GM18507 (cell line): Measurements from ENCODE around the gene B3GALNT1.

Experiments used
- DNase-seq: peaks from one replicate; pipeline ENCODE4 v3.0.0; 2011; ENCODE audit warnings: low read depth; ENCODE audit not compliant: insufficient read length; ENCODE audit errors: extremely low spot score
- FAIRE-seq: peaks from 2 replicates; lab custom pipeline; 2011; peaks lifted over from hg19 to GRCh38; lab: Jason Lieb, UNC

The B3GALNT1 gene

GRCh38 chr3:161083131-161083530, 22.0 kb downstream of the B3GALNT1 start:
- DNase-seq = no peak
- no peak for FAIRE-seq

DNA sequence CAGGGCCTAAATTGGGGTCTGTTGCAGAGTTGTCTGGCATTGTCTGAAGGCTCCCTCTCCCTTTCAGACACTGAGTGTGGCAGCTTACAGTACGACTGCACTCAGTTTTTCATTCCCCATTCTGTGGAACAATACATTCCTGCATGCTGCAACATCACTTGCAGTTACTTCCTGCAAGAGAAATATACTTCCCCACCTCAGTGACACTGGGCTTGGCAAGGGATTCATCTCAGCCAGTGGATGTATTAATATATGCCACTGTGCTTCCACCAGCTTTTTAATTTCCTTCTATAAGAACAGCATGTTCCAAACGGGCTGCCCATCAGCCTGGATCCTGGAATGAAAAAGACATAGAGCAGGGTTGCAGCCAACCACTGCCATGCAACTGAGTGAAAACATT, 23.1 kb downstream of the B3GALNT1 start:
- no peak for FAIRE-seq
- DNase-seq = no peak

GRCh38 chr3:161081633-161082032, 23.5 kb downstream of the B3GALNT1 start:
- DNase-seq = no peak
- FAIRE-seq = peak; percentile 64

DNA sequence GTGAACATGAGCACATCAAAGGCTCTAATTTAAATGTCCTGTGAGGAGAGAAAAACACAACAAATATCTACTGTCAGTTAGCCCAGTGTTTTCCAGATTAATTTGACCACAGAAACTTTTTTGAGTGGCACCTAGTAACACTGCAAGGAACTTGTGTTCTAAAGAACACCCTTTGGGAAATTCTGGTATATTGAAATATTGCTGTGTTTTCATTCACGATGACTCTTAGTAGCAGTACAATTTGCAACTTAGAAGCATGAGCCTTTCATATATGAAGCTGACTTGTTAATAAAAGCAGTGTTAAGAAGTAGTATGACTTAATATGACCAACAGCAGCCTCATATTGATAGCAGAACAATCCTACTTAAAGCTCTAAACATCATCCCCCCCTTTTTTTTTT, 32.0 kb downstream of the B3GALNT1 start:
- FAIRE-seq = no peak
- no peak for DNase-seq

GRCh38 chr3:161072751-161073150, 32.4 kb downstream of the B3GALNT1 start:
- no peak for FAIRE-seq
- DNase-seq = no peak

GRCh38 chr3:161072211-161072621, 32.9 kb downstream of the B3GALNT1 start:
- no peak for DNase-seq
- FAIRE-seq = no peak

- DNase-seq (no peak), FAIRE-seq (no peak)
Observed at GRCh38 chr3:161070980-161071663, 34.0 kb downstream of the B3GALNT1 start.

GRCh38 chr3:161070252-161070930, 34.8 kb downstream of the B3GALNT1 start:
- no peak for DNase-seq
- no peak for FAIRE-seq

GRCh38 chr3:161069511-161070251, 35.5 kb downstream of the B3GALNT1 start:
- FAIRE-seq (peak; percentile 96), DNase-seq (peak; percentile 46)

GRCh38 chr3:161067335-161067734, 37.8 kb downstream of the B3GALNT1 start:
- DNase-seq (no peak), FAIRE-seq (no peak)

DNA sequence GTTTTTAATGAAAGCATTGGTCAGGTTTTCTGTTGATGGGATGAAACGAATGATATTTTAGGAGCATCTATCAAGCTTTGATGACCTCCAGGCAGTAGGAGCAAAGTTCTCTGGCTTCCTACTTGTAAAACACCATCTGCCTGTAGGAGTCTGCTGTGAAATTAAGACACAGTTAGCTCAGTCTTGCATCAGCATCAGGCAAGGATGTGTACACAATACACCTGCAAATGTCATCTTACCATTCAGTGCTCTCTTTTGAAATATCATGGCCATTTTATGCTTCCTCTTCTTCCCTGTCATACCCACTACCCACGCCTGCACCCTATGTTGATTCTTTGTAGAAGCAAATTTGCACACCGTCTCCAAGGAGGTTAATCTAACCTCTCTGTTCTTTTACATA, 38.2 kb downstream of the B3GALNT1 start:
- no peak for FAIRE-seq
- DNase-seq = no peak

DNA sequence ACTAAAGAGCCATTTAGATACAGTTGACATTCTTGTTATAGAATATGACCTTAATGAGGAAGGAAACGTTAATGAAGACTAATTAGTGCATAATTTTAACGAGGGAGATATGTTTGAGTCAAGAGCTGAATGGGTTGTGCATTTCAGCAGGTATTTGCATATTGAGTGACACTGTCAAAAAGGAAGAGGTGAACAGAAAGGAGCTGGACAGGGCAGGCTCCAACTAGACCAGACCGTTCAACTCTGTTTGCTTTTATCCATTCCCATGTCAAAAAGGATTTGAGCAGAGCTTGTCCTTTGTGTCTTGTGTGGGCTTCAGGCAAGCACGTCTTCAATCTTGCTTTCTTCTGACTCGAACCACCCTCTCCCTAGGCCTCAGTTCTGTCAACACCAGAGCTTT, 40.7 kb downstream of the B3GALNT1 start:
- FAIRE-seq = no peak
- no peak for DNase-seq

- no peak for DNase-seq
- no peak for FAIRE-seq
Observed at GRCh38 chr3:161054860-161055604, 50.1 kb downstream of the B3GALNT1 start.

DNA sequence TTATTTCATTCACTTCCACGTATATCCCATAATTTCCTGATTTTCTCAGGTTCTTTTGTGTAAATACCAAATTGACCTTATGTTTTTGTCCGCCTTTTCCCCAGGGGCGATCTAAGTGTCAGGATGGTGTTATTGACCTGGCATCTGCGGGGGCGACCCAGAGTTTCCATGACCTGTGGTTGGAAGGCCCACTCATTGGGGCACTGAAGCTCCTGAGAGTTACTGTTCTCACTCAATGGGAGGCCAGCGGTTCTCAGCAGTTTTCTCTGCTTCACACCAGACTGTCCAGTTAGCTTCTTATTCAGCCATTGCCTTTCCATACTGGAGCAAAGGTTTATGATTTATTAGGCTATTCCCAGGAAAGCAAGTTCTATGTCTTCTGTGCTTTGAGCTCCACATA, 53.3 kb downstream of the B3GALNT1 start:
- DNase-seq (no peak), FAIRE-seq (no peak)

DNA sequence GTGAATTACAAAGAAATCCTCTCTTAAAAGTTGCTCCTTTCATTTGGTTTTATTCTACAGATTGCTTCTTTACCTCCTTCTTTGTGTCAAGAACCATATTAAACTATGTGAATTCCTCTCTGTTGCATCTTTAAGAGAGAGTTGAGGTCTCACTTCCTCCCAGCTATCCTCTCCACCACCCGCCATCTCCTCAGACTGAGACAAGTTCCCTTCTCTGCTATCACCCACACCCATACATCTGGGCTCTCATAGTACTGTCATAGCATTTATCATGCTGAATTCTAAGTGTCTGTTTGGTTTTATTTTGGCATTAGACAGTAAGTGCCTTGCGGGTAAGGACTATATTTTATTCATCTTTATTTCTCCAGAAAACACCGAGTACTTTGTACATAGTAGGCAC, 54.2 kb downstream of the B3GALNT1 start:
- no peak for DNase-seq
- no peak for FAIRE-seq

- DNase-seq (no peak), FAIRE-seq (no peak)
Observed at GRCh38 chr3:161049683-161050248, 55.4 kb downstream of the B3GALNT1 start.

DNA sequence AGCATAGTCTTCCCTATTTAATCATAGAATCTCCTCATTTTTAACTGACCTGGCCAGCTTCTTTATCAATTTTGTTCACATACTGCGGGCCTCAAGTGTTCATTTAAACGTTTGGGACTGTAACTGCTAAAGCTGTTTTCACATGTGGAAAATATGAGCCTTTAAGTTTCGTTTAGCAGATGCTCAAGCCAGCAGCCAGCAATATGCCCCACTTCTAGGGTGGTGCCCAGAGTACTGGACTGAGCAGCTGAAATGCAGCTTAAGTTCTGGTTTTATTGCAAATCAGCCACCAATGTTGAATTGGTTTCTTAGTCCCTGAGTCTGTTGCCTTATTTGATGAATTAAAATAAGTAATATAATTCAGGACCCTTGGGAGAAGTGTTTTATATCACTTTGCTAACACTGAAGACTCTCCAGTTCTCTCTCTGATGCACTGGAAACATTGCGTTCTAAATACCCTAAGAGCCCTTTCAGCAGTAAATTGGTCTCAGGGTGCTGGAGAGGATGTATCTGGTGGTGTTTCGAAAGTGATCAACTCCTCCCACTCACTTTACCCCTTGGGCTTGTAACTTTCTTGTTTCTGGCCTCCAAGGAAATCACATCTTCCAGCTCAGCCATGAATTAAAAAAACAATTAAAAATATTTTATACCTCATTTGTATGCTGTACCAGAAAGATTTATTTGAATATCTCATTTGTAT, 61.7 kb downstream of the B3GALNT1 start:
- FAIRE-seq = peak; percentile 36
- no peak for DNase-seq

DNA sequence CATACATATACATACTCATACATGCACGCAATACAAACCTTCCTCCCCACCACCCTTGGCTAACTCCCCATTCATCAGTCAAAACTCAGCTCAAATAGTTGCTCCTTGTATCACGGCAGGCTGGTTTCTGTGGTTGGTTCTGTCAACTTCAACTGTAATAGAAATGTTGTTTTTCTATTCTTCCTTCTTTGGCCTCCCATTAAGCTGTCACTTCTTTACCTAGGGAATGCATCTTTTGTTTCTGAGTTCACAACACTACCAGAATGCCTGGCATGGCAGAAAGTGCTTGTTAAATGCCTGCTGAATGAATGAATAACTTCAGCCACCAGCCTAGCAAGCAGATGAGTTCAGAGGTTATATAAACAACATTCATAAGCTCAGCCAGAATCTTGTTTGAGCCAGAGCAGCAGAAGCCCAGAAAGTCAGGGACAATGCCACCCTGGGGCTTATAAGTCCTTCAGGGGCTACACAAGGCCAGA, 63.1 kb downstream of the B3GALNT1 start:
- no peak for FAIRE-seq
- no peak for DNase-seq

- FAIRE-seq = no peak
- DNase-seq = no peak
Observed at GRCh38 chr3:161038725-161039124, 66.4 kb downstream of the B3GALNT1 start.
